ENCODE measurements around the gene COPS6.
A peak's percentile ranks its signal among the peaks of the same experiment; 100 is the strongest.
"Not testable (repeated sequence)": the region's sequence is repeated elsewhere in the genome, so short reads cannot be mapped to it uniquely, and the experiment has no call there.

The COPS6 gene

DNA sequence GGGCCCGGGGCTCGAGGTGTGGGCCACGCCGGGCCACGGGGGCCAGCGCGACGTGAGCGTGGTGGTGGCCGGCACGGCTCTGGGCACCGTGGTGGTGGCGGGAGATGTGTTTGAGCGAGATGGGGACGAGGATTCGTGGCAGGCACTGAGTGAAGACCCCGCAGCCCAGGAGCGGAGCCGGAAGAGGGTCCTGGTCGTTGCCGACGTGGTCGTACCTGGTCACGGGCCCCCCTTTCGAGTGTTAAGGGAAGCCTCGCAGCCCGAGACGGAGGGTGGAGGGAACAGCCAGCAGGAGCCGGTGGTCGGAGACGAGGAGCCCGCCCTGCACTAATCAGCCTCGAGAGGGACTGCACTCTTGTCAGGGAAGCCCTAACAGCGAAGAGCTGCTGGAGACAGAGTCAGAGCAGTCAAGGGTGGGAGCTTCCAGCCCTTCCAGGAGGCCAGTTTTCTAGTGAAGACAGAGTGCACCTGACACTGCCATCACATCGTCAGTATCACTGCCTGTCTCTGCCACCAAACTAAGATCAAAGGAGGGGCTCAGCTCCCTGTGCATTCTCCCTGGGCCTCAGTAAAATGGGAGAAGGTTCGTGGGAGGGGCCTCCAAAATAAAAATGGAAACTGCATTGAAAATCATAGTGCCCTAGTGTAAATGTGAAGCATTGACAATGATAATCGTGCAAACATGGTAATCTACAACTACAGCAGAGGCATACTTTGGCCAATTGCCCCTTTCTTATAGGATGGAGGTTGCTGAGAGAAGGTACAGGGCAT is 39.3 kb downstream of the COPS6 start:
- no peak for DNase-seq

DNA sequence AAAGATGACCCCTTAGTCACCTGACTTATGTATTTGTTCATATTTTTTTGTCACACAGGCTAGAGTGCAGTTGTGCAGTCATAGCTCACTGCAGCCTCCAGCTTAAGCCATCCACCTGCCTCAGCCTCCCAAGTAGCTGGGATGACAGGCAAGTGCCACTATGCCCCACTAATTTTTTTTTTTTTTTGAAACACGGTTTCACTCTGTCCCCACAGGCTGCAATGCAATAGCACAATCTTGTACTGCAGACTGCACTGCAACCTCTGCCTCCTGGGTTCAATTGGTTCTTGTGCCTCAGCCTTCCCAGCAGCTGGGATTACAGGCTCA is 39.8 kb downstream of the COPS6 start:
- DNase-seq: no peak

DNA sequence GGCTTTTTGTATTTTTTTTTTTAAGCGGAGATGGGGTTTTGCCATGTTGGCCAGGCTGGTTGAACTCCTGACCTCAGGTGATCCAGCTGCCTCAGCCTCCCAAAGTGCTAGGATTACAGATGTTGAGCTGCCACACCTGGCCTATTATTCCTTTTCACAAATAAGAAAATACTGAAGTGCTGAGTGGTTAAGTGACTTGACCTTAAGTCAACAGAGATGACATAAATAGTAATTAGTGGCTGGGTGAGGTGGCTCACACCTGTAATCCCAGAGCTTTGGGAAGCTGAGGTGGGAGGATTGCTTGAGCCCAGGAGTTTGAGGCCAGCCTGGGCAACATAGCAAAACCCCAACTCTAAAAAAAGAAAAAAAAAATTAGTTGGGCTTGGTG is 41.4 kb downstream of the COPS6 start:
- DNase-seq: not testable (repeated sequence)

DNA sequence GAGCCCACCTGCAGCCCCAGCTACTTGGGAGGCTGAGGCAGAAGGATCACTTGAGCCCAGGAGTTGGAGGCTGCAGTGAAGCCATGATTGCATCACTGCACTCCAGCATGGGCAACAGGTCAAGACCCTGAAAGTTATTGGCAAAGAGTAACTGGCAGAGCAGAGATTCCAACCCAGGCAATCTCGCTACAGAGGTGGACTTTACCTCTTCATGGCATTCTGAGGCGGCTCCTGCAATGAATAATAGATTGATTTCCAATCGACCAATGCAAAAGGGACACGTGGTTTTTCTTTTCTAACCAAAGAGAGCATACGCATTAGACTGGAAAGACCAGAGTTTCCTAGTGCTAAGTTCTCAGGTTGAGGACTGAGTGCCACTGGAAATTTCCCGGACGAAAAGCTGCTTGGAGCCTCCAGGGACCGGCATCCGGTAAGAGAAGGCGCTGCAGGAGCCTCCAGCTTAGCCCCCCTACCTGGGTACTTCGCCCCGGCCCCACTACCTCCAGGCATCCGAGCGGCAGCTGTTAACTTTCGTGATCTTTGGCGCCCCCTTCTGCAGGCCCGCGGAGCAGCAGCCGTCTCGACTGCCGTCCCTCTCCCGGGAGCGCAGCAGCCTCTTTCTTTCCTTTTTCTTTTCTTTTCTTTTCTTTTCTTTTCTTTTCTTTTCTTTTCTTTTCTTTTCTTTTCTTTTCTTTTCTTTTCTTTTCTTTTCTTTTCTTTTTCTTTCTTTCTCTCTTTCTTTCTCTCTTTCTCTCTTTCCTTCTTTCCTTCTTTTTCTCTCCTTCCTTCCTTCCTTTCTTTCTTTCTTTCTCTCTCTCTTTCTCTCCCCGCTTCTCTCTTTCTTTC is 42.1 kb downstream of the COPS6 start:
- peak; percentile 82 to 92 for DNase-seq

DNA sequence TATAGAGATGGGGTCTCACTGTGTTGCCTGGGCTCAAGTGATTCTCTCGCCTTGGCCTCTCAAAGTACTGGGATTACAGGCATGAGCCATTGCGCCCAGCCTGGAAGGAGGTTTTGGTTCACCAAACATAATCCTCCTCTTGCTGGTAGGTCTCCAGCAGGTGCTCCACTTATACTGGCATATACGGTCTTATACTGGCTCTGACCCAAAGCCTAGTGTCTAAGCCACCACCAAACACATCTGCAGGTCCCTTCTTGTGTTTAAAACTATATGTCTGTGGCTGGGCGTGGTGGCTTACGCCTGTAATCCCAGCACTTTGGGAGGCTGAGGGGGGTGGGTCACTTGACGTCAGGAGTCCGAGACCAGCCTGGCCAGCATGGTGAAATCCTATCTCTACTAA is 43.4 kb downstream of the COPS6 start:
- DNase-seq: peak in 1 of 2 experiments; percentile 31

DNA sequence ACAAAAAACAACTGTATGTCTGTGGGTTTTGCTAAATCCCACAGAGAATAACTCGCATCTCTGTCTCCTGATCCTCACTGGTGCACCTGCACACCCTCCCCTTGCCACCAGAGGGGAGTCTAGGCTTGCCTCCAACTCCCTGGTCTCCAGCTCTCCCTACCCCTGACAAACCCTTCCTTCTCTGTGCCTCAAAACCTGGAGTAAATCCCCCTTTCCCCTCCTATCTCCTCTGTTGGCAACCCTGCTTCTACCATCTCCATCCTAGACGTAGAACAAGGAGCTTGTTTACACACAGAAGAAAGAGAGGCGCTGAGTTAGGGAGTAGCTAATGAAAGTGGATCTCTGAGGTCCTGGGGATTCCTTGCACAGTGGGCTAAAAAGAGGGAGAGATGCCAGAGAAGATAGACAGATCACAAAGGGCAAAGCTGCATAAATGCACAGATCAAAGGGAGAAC is 44.0 kb downstream of the COPS6 start:
- peak; percentile 77 to 79 for DNase-seq

DNA sequence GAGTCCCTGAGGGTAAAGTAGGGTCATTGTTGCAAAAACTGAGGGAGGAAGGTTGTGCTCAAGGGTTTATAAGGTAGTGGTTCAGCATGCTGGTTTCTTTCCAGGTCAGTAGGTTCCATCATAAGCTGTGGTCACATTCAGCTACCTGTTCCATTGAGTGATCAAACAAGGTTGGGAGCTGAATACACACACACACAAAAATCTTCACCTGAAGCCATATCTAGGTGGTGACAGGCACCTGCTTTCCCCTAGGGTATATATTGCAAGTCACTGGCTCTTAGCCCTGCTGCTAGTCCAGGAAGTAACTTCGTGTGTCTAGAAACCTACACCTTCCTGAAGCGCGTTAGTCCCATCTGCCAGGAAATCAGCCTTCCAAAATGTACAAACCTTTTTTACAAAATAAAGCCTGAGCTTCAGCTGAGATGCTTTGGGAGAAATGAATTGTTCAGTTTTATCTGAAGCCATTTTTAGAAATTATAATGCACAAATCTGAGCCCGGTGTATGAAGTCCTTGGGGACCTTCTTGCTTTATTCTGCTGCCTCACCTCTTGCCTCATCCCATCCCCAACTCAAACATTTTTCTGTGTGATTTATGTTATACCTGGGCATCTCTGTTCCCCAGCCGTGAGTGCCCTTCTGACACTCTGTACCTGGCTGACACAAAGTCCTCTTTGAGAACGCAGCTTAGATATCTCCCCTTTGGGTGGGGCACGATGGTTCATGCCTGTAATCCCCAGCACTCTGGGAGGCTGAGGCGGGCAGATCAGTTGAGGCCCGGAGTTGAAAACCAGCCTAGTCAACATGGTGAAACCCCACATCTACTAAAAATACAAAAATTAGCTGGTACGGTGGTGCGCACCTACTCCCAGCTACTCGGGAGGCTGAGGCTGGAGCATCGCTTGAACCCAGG is 49.3 kb downstream of the COPS6 start:
- DNase-seq: peak in 1 of 2 experiments; percentile 33

DNA sequence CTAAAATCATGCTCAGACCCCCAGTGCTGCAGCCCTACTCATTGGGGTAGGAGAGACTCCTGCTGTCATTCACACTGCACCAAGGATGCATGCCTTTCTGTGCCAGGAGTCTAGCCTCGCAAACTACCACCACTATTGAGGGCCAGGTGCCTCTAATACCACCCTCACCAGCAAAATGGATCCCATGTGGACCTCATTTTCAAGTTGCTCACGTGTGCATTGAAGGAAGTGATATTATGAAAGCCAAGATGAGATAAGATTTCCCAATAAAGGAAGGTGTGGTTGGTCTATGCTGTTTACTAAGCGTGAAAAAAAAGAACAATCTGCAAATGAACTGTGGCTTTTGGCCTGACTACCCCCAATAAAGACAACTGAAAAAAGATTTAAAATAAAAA is 52.8 kb downstream of the COPS6 start:
- DNase-seq: no peak
